ENCODE measurements around the gene POC1A.
A peak's percentile ranks its signal among the peaks of the same experiment; 100 is the strongest.

POC1A gene

DNA sequence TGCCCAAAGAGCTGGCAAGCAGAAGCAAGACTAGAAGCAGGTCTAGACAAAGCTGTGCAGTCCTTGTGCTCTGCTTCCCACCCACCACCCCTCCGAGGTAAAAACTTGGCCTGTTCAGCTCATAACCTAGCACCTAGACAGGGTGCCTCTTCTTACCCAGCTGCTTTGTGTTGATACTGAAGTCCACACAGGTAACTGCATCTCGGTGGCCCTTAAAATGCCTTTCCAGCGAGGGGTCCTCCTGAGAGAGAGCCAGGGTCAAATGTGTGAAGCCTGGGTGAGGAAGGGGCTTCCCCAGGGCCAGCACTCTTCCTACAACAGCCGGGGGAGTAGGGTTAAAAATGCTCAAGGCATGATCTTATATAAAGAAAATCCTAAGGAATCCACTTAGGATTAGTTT lies 3.4 kb downstream of the POC1A start:
- TF ChIP-seq SUZ12 (IDR thresholded peaks at IDR 0.05; ENCODE audit: extremely low read depth, insufficient read depth, insufficient read length) (no peak), YY1 (IDR thresholded peaks at IDR 0.05; ENCODE audit: insufficient read depth, insufficient read length) (no peak), ZNF274 (IDR thresholded peaks at IDR 0.05; ENCODE audit: low read depth, low read length) (no peak)
- Histone ChIP-seq H3K36me3 (ENCODE audit: insufficient read depth, insufficient read length, low read length) (peaks cover 53% of the 10 kb centered on the region), H3K27me3 (ENCODE audit: insufficient read depth, insufficient read length) (no peaks in the 10 kb centered on the region), H3K4me1 (ENCODE audit: insufficient read depth, insufficient read length) (peaks cover 3% of the 10 kb centered on the region), H3K9me3 (ENCODE audit: insufficient read depth, low read length) (no peaks in the 10 kb centered on the region), H3K9ac (ENCODE audit: insufficient read length, low read depth) (no peak overlapping the region), H3K4me3 (ENCODE audit: insufficient read length, low read depth) (no peak overlapping the region)
- DNase-seq (ENCODE audit: low read depth, low spot score), result no peak

DNA sequence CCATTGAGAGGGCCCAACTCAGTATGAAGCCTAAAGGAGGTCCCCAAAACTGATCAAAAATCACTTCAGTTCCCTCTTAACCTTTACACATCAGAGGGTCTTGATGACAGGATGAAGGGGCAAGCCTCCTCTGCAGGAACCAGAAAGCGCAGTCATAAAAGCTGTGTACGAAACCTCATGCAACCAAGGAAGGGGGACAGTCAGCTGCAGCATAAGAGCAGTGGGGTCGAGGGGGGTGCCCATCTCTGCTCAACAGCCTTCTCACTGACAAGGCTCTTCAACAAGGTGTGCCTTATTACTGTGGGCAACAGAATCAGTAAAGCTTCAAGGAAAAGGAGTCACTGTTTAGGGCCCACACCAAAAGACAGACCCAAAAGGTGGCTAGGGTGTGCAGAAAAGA lies 3.9 kb downstream of the POC1A start:
- H3K9ac ChIP-seq (ENCODE audit: insufficient read length, low read depth), result no peak overlapping the region
- no peaks in the 10 kb centered on the region for H3K9me3 ChIP-seq (ENCODE audit: insufficient read depth, low read length)
- peaks cover 58% of the 10 kb centered on the region for H3K36me3 ChIP-seq (ENCODE audit: insufficient read depth, insufficient read length, low read length)
- no peak overlapping the region for H3K4me3 ChIP-seq (ENCODE audit: insufficient read length, low read depth)
- no peak for TF ChIP-seq SUZ12 (IDR thresholded peaks at IDR 0.05; ENCODE audit: extremely low read depth, insufficient read depth, insufficient read length)
- H3K4me1 ChIP-seq (ENCODE audit: insufficient read depth, insufficient read length), result peaks cover 3% of the 10 kb centered on the region
- H3K27me3 ChIP-seq (ENCODE audit: insufficient read depth, insufficient read length), result no peaks in the 10 kb centered on the region
- no peak for DNase-seq (ENCODE audit: low read depth, low spot score)

DNA sequence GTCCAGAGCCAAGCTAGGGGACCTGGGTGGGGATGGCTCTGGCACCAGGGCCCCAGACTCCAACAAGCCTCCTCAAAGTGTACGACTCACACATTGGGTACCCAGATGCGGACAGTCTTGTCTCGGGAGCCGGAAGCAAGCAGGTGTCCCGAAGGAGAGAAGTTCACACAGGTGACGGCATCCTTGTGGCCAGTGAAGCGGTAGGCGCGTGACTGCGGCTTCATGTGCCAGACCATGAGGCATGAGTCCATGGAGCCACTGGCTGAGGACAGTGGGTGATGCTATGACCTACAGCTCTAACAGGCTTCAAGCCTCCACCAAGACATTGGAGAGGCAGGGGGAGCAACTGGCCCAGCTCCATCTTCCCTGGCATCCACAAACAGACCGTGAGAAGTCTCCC lies 4.5 kb downstream of the POC1A start:
- Histone ChIP-seq H3K4me3 (ENCODE audit: insufficient read length, low read depth) (no peak overlapping the region), H3K36me3 (ENCODE audit: insufficient read depth, insufficient read length, low read length) (peaks cover 64% of the 10 kb centered on the region), H3K27me3 (ENCODE audit: insufficient read depth, insufficient read length) (no peaks in the 10 kb centered on the region), H3K4me1 (ENCODE audit: insufficient read depth, insufficient read length) (peaks cover 3% of the 10 kb centered on the region), H3K9me3 (ENCODE audit: insufficient read depth, low read length) (no peaks in the 10 kb centered on the region), H3K9ac (ENCODE audit: insufficient read length, low read depth) (no peak overlapping the region)
- DNase-seq (ENCODE audit: low read depth, low spot score), result no peak
- TF ChIP-seq ZNF274 (IDR thresholded peaks at IDR 0.05; ENCODE audit: low read depth, low read length) (no peak), SUZ12 (IDR thresholded peaks at IDR 0.05; ENCODE audit: extremely low read depth, insufficient read depth, insufficient read length) (no peak), YY1 (IDR thresholded peaks at IDR 0.05; ENCODE audit: insufficient read depth, insufficient read length) (no peak)

DNA sequence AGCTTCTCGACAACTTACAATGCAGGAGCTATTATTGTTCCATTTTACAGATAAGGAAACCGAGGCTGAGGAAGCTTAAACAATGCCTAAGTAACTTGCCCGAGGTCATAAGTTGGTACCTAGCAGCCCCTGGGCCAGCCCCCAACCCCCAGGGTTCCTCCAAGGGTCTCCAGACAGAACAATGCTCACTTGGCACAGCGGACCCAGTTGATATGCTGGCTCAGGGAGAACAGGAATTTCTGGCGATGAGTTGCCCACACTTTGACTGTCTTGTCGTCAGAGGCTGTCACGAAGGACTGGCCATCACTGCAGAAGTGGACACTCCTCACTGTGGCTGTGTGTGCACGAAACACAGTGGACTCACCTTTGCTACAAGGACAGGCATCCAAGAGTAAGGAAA lies 5.2 kb downstream of the POC1A start:
- Histone ChIP-seq H3K27me3 (ENCODE audit: insufficient read depth, insufficient read length) (no peaks in the 10 kb centered on the region), H3K9ac (ENCODE audit: insufficient read length, low read depth) (no peak overlapping the region), H3K36me3 (ENCODE audit: insufficient read depth, insufficient read length, low read length) (peaks cover 71% of the 10 kb centered on the region), H3K4me1 (ENCODE audit: insufficient read depth, insufficient read length) (peaks cover 3% of the 10 kb centered on the region), H3K4me3 (ENCODE audit: insufficient read length, low read depth) (no peak overlapping the region), H3K9me3 (ENCODE audit: insufficient read depth, low read length) (no peaks in the 10 kb centered on the region)
- TF ChIP-seq ZNF274 (IDR thresholded peaks at IDR 0.05; ENCODE audit: low read depth, low read length), result no peak
- no peak for TF ChIP-seq SUZ12 (IDR thresholded peaks at IDR 0.05; ENCODE audit: extremely low read depth, insufficient read depth, insufficient read length)
- no peak for TF ChIP-seq YY1 (IDR thresholded peaks at IDR 0.05; ENCODE audit: insufficient read depth, insufficient read length)
- DNase-seq (ENCODE audit: low read depth, low spot score), result no peak

DNA sequence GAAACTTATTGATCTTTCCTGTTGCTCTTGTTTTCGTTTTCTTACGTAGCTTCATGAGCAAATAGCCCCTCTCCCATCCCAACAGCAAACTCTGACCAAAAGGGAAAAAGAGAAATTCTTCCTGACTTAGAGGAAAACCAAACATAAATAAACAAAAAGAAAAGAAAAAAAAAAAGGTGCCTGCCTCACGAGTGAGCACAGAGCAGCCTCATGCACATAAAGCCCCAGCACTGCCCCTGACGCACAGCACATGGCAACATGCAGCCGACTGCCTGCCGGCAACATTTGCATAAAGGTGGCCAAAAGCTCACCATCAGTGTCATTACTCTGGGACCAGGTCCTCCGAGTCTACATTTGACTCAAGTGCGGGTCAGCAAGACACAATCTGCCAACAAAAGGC lies 6.4 kb downstream of the POC1A start:
- no peaks in the 10 kb centered on the region for H3K9me3 ChIP-seq (ENCODE audit: insufficient read depth, low read length)
- DNase-seq (ENCODE audit: low read depth, low spot score), result no peak
- peak overlapping the region; percentile 16 for H3K9ac ChIP-seq (ENCODE audit: insufficient read length, low read depth)
- H3K27me3 ChIP-seq (ENCODE audit: insufficient read depth, insufficient read length), result no peaks in the 10 kb centered on the region
- H3K4me3 ChIP-seq (ENCODE audit: insufficient read length, low read depth), result no peak overlapping the region
- peaks cover 83% of the 10 kb centered on the region for H3K36me3 ChIP-seq (ENCODE audit: insufficient read depth, insufficient read length, low read length)
- no peak for TF ChIP-seq YY1 (IDR thresholded peaks at IDR 0.05; ENCODE audit: insufficient read depth, insufficient read length)
- no peak for TF ChIP-seq ZNF274 (IDR thresholded peaks at IDR 0.05; ENCODE audit: low read depth, low read length)
- TF ChIP-seq SUZ12 (IDR thresholded peaks at IDR 0.05; ENCODE audit: extremely low read depth, insufficient read depth, insufficient read length), result no peak
- no peaks in the 10 kb centered on the region for H3K4me1 ChIP-seq (ENCODE audit: insufficient read depth, insufficient read length)

DNA sequence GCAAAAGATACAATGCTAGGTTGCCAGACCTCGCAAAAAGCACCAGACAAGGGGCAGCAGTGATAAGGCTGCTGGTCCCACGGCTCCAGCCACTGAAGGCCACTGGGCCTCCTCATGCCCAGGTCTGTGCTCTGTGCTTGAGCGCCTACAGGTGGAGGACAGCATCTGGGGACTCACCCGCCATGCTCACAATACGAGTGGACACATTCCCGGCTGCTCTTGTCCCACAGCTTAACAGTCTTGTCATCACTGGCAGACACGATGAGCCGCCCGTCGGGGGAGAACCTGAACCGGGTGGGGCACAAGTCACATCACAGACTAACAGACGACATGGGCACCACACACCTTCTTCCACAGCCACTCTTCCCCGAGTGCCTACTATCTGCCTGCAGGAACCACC lies 7.4 kb downstream of the POC1A start:
- Histone ChIP-seq H3K4me1 (ENCODE audit: insufficient read depth, insufficient read length) (no peaks in the 10 kb centered on the region), H3K36me3 (ENCODE audit: insufficient read depth, insufficient read length, low read length) (peaks cover 91% of the 10 kb centered on the region), H3K9ac (ENCODE audit: insufficient read length, low read depth) (no peak overlapping the region), H3K9me3 (ENCODE audit: insufficient read depth, low read length) (no peaks in the 10 kb centered on the region), H3K27me3 (ENCODE audit: insufficient read depth, insufficient read length) (no peaks in the 10 kb centered on the region), H3K4me3 (ENCODE audit: insufficient read length, low read depth) (no peak overlapping the region)
- no peak for DNase-seq (ENCODE audit: low read depth, low spot score)
- TF ChIP-seq SUZ12 (IDR thresholded peaks at IDR 0.05; ENCODE audit: extremely low read depth, insufficient read depth, insufficient read length), result no peak
- no peak for TF ChIP-seq YY1 (IDR thresholded peaks at IDR 0.05; ENCODE audit: insufficient read depth, insufficient read length)
- TF ChIP-seq ZNF274 (IDR thresholded peaks at IDR 0.05; ENCODE audit: low read depth, low read length), result no peak

DNA sequence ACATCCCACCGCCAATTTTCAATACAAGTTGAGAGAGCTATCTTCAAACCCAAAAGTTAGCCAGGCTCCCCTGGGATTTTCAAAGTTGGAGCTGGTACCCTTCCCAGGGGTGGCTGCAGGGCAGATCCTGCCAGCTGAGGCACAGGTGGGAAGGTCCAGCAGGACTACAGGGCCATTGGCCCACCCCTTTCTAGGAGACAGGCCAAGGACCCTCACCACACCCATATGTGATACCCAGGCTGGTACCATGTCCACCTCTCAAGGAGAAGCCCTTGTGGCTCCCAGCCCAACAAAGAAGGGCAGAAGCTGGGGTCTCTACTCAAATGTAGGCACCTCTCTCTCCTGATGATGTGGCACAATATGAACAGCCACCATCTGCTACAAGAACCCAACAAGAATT lies 8.0 kb downstream of the POC1A start:
- peaks cover 96% of the 10 kb centered on the region for H3K36me3 ChIP-seq (ENCODE audit: insufficient read depth, insufficient read length, low read length)
- no peak overlapping the region for H3K9ac ChIP-seq (ENCODE audit: insufficient read length, low read depth)
- no peak for TF ChIP-seq SUZ12 (IDR thresholded peaks at IDR 0.05; ENCODE audit: extremely low read depth, insufficient read depth, insufficient read length)
- TF ChIP-seq YY1 (IDR thresholded peaks at IDR 0.05; ENCODE audit: insufficient read depth, insufficient read length), result no peak
- TF ChIP-seq ZNF274 (IDR thresholded peaks at IDR 0.05; ENCODE audit: low read depth, low read length), result no peak
- no peaks in the 10 kb centered on the region for H3K9me3 ChIP-seq (ENCODE audit: insufficient read depth, low read length)
- no peak overlapping the region for H3K4me3 ChIP-seq (ENCODE audit: insufficient read length, low read depth)
- no peaks in the 10 kb centered on the region for H3K4me1 ChIP-seq (ENCODE audit: insufficient read depth, insufficient read length)
- DNase-seq (ENCODE audit: low read depth, low spot score), result no peak
- no peaks in the 10 kb centered on the region for H3K27me3 ChIP-seq (ENCODE audit: insufficient read depth, insufficient read length)

DNA sequence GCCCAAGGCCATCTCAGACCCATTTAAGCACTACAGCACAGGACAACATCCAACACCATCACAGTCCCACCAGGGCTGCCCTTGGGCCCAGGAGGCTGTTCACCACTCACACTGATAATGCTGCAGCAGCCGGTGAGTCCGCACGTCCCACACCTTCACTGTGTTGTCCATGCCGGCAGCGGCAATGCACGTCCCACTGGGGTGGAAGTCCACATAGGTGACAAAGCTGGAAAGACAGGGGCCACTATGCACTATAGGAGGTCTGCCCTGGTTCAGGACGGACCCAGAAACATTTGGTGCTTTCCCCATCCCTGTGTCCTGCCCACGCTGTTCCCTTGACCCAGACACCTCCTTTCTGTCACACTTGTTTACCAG lies 8.5 kb downstream of the POC1A start:
- no peak for DNase-seq (ENCODE audit: low read depth, low spot score)
- Histone ChIP-seq H3K9me3 (ENCODE audit: insufficient read depth, low read length) (no peaks in the 10 kb centered on the region), H3K36me3 (ENCODE audit: insufficient read depth, insufficient read length, low read length) (peaks cover 98% of the 10 kb centered on the region), H3K4me3 (ENCODE audit: insufficient read length, low read depth) (no peak overlapping the region), H3K4me1 (ENCODE audit: insufficient read depth, insufficient read length) (no peaks in the 10 kb centered on the region), H3K9ac (ENCODE audit: insufficient read length, low read depth) (no peak overlapping the region), H3K27me3 (ENCODE audit: insufficient read depth, insufficient read length) (no peaks in the 10 kb centered on the region)
- no peak for TF ChIP-seq ZNF274 (IDR thresholded peaks at IDR 0.05; ENCODE audit: low read depth, low read length)
- TF ChIP-seq SUZ12 (IDR thresholded peaks at IDR 0.05; ENCODE audit: extremely low read depth, insufficient read depth, insufficient read length), result no peak
- no peak for TF ChIP-seq YY1 (IDR thresholded peaks at IDR 0.05; ENCODE audit: insufficient read depth, insufficient read length)

All from NT2/D1 (cell line).